ENCODE results near the gene IQCM. TPM values are rescaled to one million over a fixed set of nuclear protein-coding genes. Genes with fewer than 3 reads are reported as not detected.

The IQCM gene
- total RNA-seq, 4 donors from 2014 or later = not detected

GRCh38 chr4:149836546-149836945, 20.9 kb upstream of the IQCM start:
- TF ChIP-seq CTCF (IDR thresholded peaks at IDR 0.05) = no peak
- TF ChIP-seq POLR2A (IDR thresholded peaks at IDR 0.05) = no peak
- WGBS, 2 donors = 54 to 86% methylated on average over 1 to 2 of the region's 3 CpGs

GRCh38 chr4:149835280-149835679, 19.6 kb upstream of the IQCM start:
- WGBS, 2 donors = 80 to 83% methylated on average over 5 to 11 of the region's 15 CpGs
- Histone ChIP-seq H3K36me3 (no peaks in the 10 kb centered on the region), H3K4me3 (no peak overlapping the region), H3K4me1 (no peaks in the 10 kb centered on the region), H3K27me3 (no peaks in the 10 kb centered on the region), H3K9me3 (no peaks in the 10 kb centered on the region), H3K27ac (no peak overlapping the region)
- intact Hi-C loops (cut with DNase I) = no loop called here
- no peak for TF ChIP-seq POLR2A (IDR thresholded peaks at IDR 0.05)
- TF ChIP-seq CTCF (IDR thresholded peaks at IDR 0.05) = no peak
- DNase-seq = no peak

More at GRCh38 chr4:149836546-149836945, 20.9 kb upstream of the IQCM start:
- DNase-seq = no peak
- Histone ChIP-seq H3K27me3 (no peaks in the 10 kb centered on the region), H3K4me1 (no peaks in the 10 kb centered on the region), H3K36me3 (no peaks in the 10 kb centered on the region), H3K4me3 (no peak overlapping the region), H3K9me3 (no peaks in the 10 kb centered on the region), H3K27ac (no peak overlapping the region)
- intact Hi-C loops (cut with DNase I) = no loop called here

GRCh38 chr4:149831656-149832208, 16.1 kb upstream of the IQCM start:
- Histone ChIP-seq H3K4me1 (no peaks in the 10 kb centered on the region), H3K9me3 (no peaks in the 10 kb centered on the region), H3K4me3 (no peak overlapping the region), H3K27ac (no peak overlapping the region), H3K36me3 (no peaks in the 10 kb centered on the region), H3K27me3 (no peaks in the 10 kb centered on the region)
- intact Hi-C loops (cut with DNase I) = no loop called here
- DNase-seq = no peak
- TF ChIP-seq CTCF (IDR thresholded peaks at IDR 0.05) (no peak), POLR2A (IDR thresholded peaks at IDR 0.05) (no peak)

GRCh38 chr4:149830823-149831222, 15.2 kb upstream of the IQCM start:
- WGBS, 2 donors = 56 to 82% methylated on average over 3 of the region's 3 CpGs
- no peak for TF ChIP-seq CTCF (IDR thresholded peaks at IDR 0.05)
- no peak for TF ChIP-seq POLR2A (IDR thresholded peaks at IDR 0.05)
- Histone ChIP-seq H3K4me1 (no peaks in the 10 kb centered on the region), H3K27ac (no peak overlapping the region), H3K4me3 (no peak overlapping the region), H3K27me3 (no peaks in the 10 kb centered on the region), H3K36me3 (no peaks in the 10 kb centered on the region), H3K9me3 (no peaks in the 10 kb centered on the region)
- DNase-seq = no peak
- intact Hi-C loops (cut with DNase I) = no loop called here

GRCh38 chr4:149825336-149825735, 9.7 kb upstream of the IQCM start:
- Histone ChIP-seq H3K36me3 (no peaks in the 10 kb centered on the region), H3K4me3 (no peak overlapping the region), H3K4me1 (no peaks in the 10 kb centered on the region), H3K27me3 (no peaks in the 10 kb centered on the region), H3K27ac (no peak overlapping the region), H3K9me3 (no peaks in the 10 kb centered on the region)
- 49 to 50% methylated on average over 2 of the region's 2 CpGs for WGBS, 2 donors
- TF ChIP-seq POLR2A (IDR thresholded peaks at IDR 0.05) (no peak), CTCF (IDR thresholded peaks at IDR 0.05) (no peak)
- intact Hi-C loops (cut with DNase I) = no loop called here
- no peak for DNase-seq

Data from esophagus squamous epithelium (tissue), 5 donors.